ENCODE results near the gene PRSS53. TPM values are rescaled to one million over a fixed set of nuclear protein-coding genes. Genes with fewer than 3 reads are reported as not detected.

Gene PRSS53
- total and polyA plus RNA-seq, 10 of the 15 experiments (the other 5 are each of a cell fraction or from before 2014, with no cell fraction given) = 0.35 to 3.4 (median 0.88) TPM; not detected in 2

Other genes with a start within 250 kb of the PRSS53 start
Only the 7 nearest of the 20 such genes appear.
- 13.8 and 14.0 TPM in 2 replicates for gene STX4, start 55.4 kb downstream of the PRSS53 start, total RNA-seq (2014; rRNA removed)
- 14.9 and 16.3 TPM in 2 replicates for gene STX4, start 55.4 kb downstream of the PRSS53 start, total RNA-seq (2014; rRNA removed; fragmentation: Illumina TruSeq; extraction: Trizol)
- gene STX4, start 55.4 kb downstream of the PRSS53 start, total RNA-seq (2021) = 37.6 and 41.9 TPM in 2 replicates
- 22.2 and 36.0 TPM in 2 replicates for gene STX4, start 55.4 kb downstream of the PRSS53 start, polyA plus RNA-seq (2011; rRNA removed)
- gene STX4, start 55.4 kb downstream of the PRSS53 start, polyA plus RNA-seq (2014; fragmentation: Illumina TruSeq; extraction: Trizol) = 16.2 and 22.0 TPM in 2 replicates
- gene STX4, start 55.4 kb downstream of the PRSS53 start, polyA plus RNA-seq (2014; fragmentation: Nextera tagmentation; extraction: Ambion mirVana) = 1 to 10 TPM; 3.3 to 8.5 TPM
- 31.8 and 33.3 TPM in 2 replicates for gene STX4, start 55.4 kb downstream of the PRSS53 start, polyA plus RNA-seq (2014; rRNA removed)
- gene STX4, start 55.4 kb downstream of the PRSS53 start, polyA plus RNA-seq (2016; fragmentation: Nextera tagmentation; extraction: Ambion mirVana) = 10 to 100 TPM; 23.2 to 25.1 TPM
- 10.0 and 11.3 TPM in 2 replicates for gene ZNF668, start 14.7 kb downstream of the PRSS53 start, total RNA-seq (2014; rRNA removed)
- gene ZNF668, start 14.7 kb downstream of the PRSS53 start, total RNA-seq (2014; rRNA removed; fragmentation: Illumina TruSeq; extraction: Trizol) = 3.2 and 3.8 TPM in 2 replicates
- 20.3 and 20.7 TPM in 2 replicates for gene ZNF668, start 14.7 kb downstream of the PRSS53 start, total RNA-seq (2021)
- gene ZNF668, start 14.7 kb downstream of the PRSS53 start, polyA plus RNA-seq (2011; rRNA removed) = 5.7 and 5.8 TPM in 2 replicates
- gene ZNF668, start 14.7 kb downstream of the PRSS53 start, polyA plus RNA-seq (2014; fragmentation: Illumina TruSeq; extraction: Trizol) = 2.4 and 6.8 TPM in 2 replicates
- gene ZNF668, start 14.7 kb downstream of the PRSS53 start, polyA plus RNA-seq (2014; fragmentation: Nextera tagmentation; extraction: Ambion mirVana) = under 1 TPM in 1 of 2 experiments, not detected in 1; 0.05 TPM
- gene ZNF668, start 14.7 kb downstream of the PRSS53 start, polyA plus RNA-seq (2014; rRNA removed) = 10.0 and 12.2 TPM in 2 replicates
- gene ZNF668, start 14.7 kb downstream of the PRSS53 start, polyA plus RNA-seq (2016; fragmentation: Nextera tagmentation; extraction: Ambion mirVana) = 10 to 100 TPM; 12.6 to 15.7 TPM
- 13.1 and 15.4 TPM in 2 replicates for gene ZNF646, start 14.5 kb downstream of the PRSS53 start, total RNA-seq (2014; rRNA removed)
- gene ZNF646, start 14.5 kb downstream of the PRSS53 start, total RNA-seq (2014; rRNA removed; fragmentation: Illumina TruSeq; extraction: Trizol) = 6.4 and 8.5 TPM in 2 replicates
- 18.1 and 21.8 TPM in 2 replicates for gene ZNF646, start 14.5 kb downstream of the PRSS53 start, total RNA-seq (2021)
- gene ZNF646, start 14.5 kb downstream of the PRSS53 start, polyA plus RNA-seq (2011; rRNA removed) = 3.6 and 4.9 TPM in 2 replicates
- gene ZNF646, start 14.5 kb downstream of the PRSS53 start, polyA plus RNA-seq (2014; fragmentation: Illumina TruSeq; extraction: Trizol) = 2.4 and 6.3 TPM in 2 replicates
- gene ZNF646, start 14.5 kb downstream of the PRSS53 start, polyA plus RNA-seq (2014; fragmentation: Nextera tagmentation; extraction: Ambion mirVana) = under 1 TPM; 0.10 to 0.26 TPM
- gene ZNF646, start 14.5 kb downstream of the PRSS53 start, polyA plus RNA-seq (2014; rRNA removed) = 10.7 and 12.4 TPM in 2 replicates
- 1 to 10 TPM; 6.3 to 6.5 TPM for gene ZNF646, start 14.5 kb downstream of the PRSS53 start, polyA plus RNA-seq (2016; fragmentation: Nextera tagmentation; extraction: Ambion mirVana)
- gene VKORC1, start 5.9 kb upstream of the PRSS53 start, total RNA-seq (2014; rRNA removed) = 60.5 and 62.5 TPM in 2 replicates
- 26.3 and 28.5 TPM in 2 replicates for gene VKORC1, start 5.9 kb upstream of the PRSS53 start, total RNA-seq (2014; rRNA removed; fragmentation: Illumina TruSeq; extraction: Trizol)
- 52.9 and 55.8 TPM in 2 replicates for gene VKORC1, start 5.9 kb upstream of the PRSS53 start, total RNA-seq (2021)
- gene VKORC1, start 5.9 kb upstream of the PRSS53 start, polyA plus RNA-seq (2011; rRNA removed) = 96.0 and 140 TPM in 2 replicates
- 43.6 and 44.6 TPM in 2 replicates for gene VKORC1, start 5.9 kb upstream of the PRSS53 start, polyA plus RNA-seq (2014; fragmentation: Illumina TruSeq; extraction: Trizol)
- 10 to 100 TPM; 19.8 to 39.0 TPM for gene VKORC1, start 5.9 kb upstream of the PRSS53 start, polyA plus RNA-seq (2014; fragmentation: Nextera tagmentation; extraction: Ambion mirVana)
- 97.2 and 99.6 TPM in 2 replicates for gene VKORC1, start 5.9 kb upstream of the PRSS53 start, polyA plus RNA-seq (2014; rRNA removed)
- 10 to 100 TPM; 72.6 to 86.6 TPM for gene VKORC1, start 5.9 kb upstream of the PRSS53 start, polyA plus RNA-seq (2016; fragmentation: Nextera tagmentation; extraction: Ambion mirVana)
- gene BCKDK, start 19.4 kb upstream of the PRSS53 start, total RNA-seq (2014; rRNA removed) = 31.9 and 43.3 TPM in 2 replicates
- gene BCKDK, start 19.4 kb upstream of the PRSS53 start, total RNA-seq (2014; rRNA removed; fragmentation: Illumina TruSeq; extraction: Trizol) = 10.6 and 11.6 TPM in 2 replicates
- gene BCKDK, start 19.4 kb upstream of the PRSS53 start, total RNA-seq (2021) = 39.4 and 44.0 TPM in 2 replicates
- gene BCKDK, start 19.4 kb upstream of the PRSS53 start, polyA plus RNA-seq (2011; rRNA removed) = 7.7 and 22.3 TPM in 2 replicates
- 14.7 and 20.5 TPM in 2 replicates for gene BCKDK, start 19.4 kb upstream of the PRSS53 start, polyA plus RNA-seq (2014; fragmentation: Illumina TruSeq; extraction: Trizol)
- 1 to 10 TPM in 1 of 2 experiments, under 1 TPM in 1; 0.68 to 3.3 TPM for gene BCKDK, start 19.4 kb upstream of the PRSS53 start, polyA plus RNA-seq (2014; fragmentation: Nextera tagmentation; extraction: Ambion mirVana)
- gene BCKDK, start 19.4 kb upstream of the PRSS53 start, polyA plus RNA-seq (2014; rRNA removed) = 45.5 and 48.6 TPM in 2 replicates
- gene BCKDK, start 19.4 kb upstream of the PRSS53 start, polyA plus RNA-seq (2016; fragmentation: Nextera tagmentation; extraction: Ambion mirVana) = 10 to 100 TPM; 56.1 to 56.6 TPM
- gene KAT8, start 28.7 kb upstream of the PRSS53 start, total RNA-seq (2014; rRNA removed) = 46.9 and 50.4 TPM in 2 replicates
- 37.5 and 39.0 TPM in 2 replicates for gene KAT8, start 28.7 kb upstream of the PRSS53 start, total RNA-seq (2014; rRNA removed; fragmentation: Illumina TruSeq; extraction: Trizol)
- gene KAT8, start 28.7 kb upstream of the PRSS53 start, total RNA-seq (2021) = 44.3 and 46.5 TPM in 2 replicates
- gene KAT8, start 28.7 kb upstream of the PRSS53 start, polyA plus RNA-seq (2011; rRNA removed) = 41.8 and 45.9 TPM in 2 replicates
- 36.0 and 40.3 TPM in 2 replicates for gene KAT8, start 28.7 kb upstream of the PRSS53 start, polyA plus RNA-seq (2014; fragmentation: Illumina TruSeq; extraction: Trizol)
- gene KAT8, start 28.7 kb upstream of the PRSS53 start, polyA plus RNA-seq (2014; fragmentation: Nextera tagmentation; extraction: Ambion mirVana) = 10 to 100 TPM in 1 of 2 experiments, 1 to 10 TPM in 1; 5.5 to 11.2 TPM
- gene KAT8, start 28.7 kb upstream of the PRSS53 start, polyA plus RNA-seq (2014; rRNA removed) = 53.0 and 55.8 TPM in 2 replicates
- gene KAT8, start 28.7 kb upstream of the PRSS53 start, polyA plus RNA-seq (2016; fragmentation: Nextera tagmentation; extraction: Ambion mirVana) = 10 to 100 TPM; 21.7 to 25.6 TPM
- not detected in 2 replicates for gene PRSS8, start 46.8 kb upstream of the PRSS53 start, total RNA-seq (2014; rRNA removed)
- gene PRSS8, start 46.8 kb upstream of the PRSS53 start, total RNA-seq (2014; rRNA removed; fragmentation: Illumina TruSeq; extraction: Trizol) = not detected in 2 replicates
- 0.16 and 0.33 TPM in 2 replicates for gene PRSS8, start 46.8 kb upstream of the PRSS53 start, total RNA-seq (2021)
- not detected in 2 replicates for gene PRSS8, start 46.8 kb upstream of the PRSS53 start, polyA plus RNA-seq (2011; rRNA removed)
- gene PRSS8, start 46.8 kb upstream of the PRSS53 start, polyA plus RNA-seq (2014; fragmentation: Illumina TruSeq; extraction: Trizol) = not detected in 2 replicates
- gene PRSS8, start 46.8 kb upstream of the PRSS53 start, polyA plus RNA-seq (2014; fragmentation: Nextera tagmentation; extraction: Ambion mirVana) = not detected
- gene PRSS8, start 46.8 kb upstream of the PRSS53 start, polyA plus RNA-seq (2014; rRNA removed) = 0.58 TPM in 1 of 2 replicates, not detected in the other
- gene PRSS8, start 46.8 kb upstream of the PRSS53 start, polyA plus RNA-seq (2016; fragmentation: Nextera tagmentation; extraction: Ambion mirVana) = not detected

Data from GM12878 (cell line).